GM18861 (cell line): ENCODE results near the gene DZANK1.
"Not testable (repeated sequence)": the region's sequence is repeated elsewhere in the genome, so short reads cannot be mapped to it uniquely, and the experiment has no call there.

ENCODE experiments used
- ATAC-seq: cut with Tn5 transposase; IDR thresholded peaks from one replicate; pipeline ENCODE4 v1.9.1; 2021; ENCODE audit not compliant: unreplicated experiment

DZANK1 gene

DNA sequence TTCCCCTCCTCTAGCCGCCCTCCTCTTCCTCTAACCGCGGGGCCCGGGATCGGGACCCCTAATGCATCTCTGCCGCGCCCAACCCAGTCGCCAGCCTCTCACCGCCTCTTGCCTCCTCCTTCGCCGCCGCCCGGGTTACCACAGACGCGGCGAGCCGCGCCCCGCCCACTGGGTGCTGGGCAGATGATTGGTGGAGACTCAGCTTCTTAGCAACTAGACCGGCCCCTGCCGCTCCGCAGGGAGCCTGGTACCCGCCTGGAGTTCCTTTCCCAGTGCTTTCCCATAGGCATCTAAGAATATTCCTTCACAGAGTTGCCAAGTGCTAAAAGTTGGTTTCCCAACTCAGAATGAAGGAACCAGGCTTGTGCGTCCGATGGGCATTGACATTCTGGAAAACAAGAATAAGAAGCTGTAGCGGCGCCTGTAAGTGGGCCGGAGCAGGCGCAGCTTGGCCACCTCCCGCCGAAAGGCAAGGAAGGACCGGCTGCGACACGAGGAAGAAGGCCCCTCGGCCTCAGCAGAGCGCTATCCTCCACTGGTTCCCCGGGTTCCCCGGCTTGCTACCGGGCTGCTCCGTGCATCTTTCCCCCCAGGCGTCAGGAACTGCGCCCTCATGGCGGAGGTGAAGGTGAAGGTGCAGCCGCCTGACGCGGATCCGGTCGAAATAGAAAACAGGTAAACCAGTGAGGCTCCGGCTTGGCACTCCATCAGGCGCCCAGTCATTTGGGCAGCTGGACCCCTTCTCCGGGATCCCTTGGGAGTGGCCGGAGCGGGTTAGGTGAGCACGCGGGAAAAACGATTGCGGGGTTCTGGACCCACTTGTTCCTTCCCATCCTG, at the start of gene DZANK1, which contains the start of gene POLR3F:
DZANK1 (minus strand) TSS at position 137 of the 837 bp plus-strand sequence. CDS start 1,672 bp downstream, outside the sequence.
POLR3F (plus strand) TSS at position 497 of the 837 bp plus-strand sequence; CDS start at position 614, 117 bp downstream.
- ATAC-seq: peak; percentile 81

DNA sequence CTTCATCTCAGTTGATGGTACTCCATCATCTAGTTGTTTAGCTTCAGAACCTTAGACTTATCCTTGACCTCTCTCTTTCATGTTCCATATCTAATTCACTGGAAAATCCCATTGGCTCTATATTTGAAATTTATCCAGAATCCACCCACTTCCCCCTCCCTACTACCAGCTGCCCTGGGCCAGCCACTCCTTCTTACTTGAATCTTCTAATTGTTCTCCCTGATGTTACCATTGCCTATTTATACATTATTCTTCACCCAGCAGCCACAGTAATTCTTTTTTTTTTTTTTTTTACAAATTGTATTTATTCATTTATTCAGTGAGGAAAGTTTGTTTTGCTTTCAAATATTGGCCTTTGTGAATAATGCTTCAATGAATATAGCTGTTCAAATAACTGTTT, 49.1 kb upstream of the DZANK1 start:
- ATAC-seq: no peak

DNA sequence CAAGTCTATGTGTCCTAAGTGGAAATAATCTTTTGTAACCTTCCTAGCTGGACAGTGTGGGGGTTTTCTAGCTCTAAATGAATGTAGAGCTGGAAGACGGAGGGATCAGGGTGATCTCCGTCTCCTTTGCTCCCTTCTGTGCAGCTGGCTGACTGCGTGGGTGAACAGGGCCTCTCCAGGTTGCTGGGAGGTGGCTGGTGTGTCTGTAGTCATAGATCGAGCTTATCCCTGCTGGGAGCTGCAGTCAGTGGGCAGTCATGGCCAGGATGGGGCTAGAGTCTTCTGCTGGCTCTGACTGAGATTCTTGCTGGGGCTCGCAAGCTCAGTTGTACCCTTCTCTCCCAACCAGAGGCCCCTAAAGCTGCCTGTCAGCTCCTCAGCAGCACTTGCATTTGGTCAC, 47.3 kb upstream of the DZANK1 start:
- ATAC-seq: no peak

GRCh38 chr20:18513208-18513607, 46.4 kb upstream of the DZANK1 start:
- ATAC-seq: no peak

GRCh38 chr20:18511571-18511970, 44.7 kb upstream of the DZANK1 start:
- ATAC-seq: no peak

- peak; percentile 96 for ATAC-seq
Observed at GRCh38 chr20:18507218-18508191, 40.7 kb upstream of the DZANK1 start, which contains the start of gene SEC23B. Gene SEC23B (plus strand): TSS chr20:18507940. CDS start chr20:18510836, 2,896 bp downstream.

- no peak for ATAC-seq
Observed at GRCh38 chr20:18506744-18507143, 39.9 kb upstream of the DZANK1 start.

DNA sequence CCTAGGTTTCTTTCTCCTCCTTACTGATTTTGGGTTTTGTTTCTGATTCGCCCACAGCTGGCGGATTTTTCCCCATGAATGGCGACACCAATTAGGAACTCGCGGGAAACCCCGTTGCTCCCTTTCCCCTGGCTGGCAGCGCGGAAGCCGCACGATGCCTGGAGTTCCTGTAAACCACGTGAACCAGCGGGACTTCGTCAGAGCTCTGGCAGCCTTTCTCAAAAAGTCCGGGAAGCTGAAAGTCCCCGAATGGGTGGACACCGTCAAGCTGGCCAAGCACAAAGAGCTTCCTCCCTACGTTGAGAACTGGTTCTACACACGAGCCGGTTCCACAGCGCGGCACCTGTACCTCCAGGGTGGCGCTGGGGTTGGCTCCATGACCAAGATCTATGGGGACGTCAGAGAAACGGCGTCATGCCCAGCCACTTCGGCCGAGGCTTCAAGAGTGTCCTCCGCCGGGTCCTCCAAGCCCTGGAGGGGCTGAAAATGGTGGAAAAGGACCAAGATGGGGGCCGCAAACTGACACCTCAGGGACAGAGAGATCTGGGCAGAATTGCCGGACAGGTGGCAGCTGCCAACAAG, 37.7 kb upstream of the DZANK1 start:
- no peak for ATAC-seq

DNA sequence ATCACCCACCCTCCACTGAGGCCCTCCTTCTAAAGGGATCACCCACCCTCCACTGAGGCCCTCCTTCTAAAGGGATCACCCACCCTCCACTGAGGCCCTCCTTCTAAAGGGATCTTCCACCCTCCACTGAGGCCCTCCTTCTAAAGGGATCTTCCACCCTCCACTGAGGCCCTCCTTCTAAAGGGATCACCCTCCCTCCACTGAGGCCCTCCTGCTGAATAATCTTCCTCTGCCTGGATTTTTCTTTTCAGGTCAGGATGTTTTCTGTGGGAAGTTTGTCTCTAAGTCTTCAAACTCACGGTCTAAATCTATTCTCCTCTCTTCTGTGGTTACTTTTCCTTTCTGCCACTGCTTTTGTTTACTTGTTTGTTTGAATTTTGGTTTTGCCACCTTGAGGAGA, 34.8 kb upstream of the DZANK1 start:
- ATAC-seq: not testable (repeated sequence)

DNA sequence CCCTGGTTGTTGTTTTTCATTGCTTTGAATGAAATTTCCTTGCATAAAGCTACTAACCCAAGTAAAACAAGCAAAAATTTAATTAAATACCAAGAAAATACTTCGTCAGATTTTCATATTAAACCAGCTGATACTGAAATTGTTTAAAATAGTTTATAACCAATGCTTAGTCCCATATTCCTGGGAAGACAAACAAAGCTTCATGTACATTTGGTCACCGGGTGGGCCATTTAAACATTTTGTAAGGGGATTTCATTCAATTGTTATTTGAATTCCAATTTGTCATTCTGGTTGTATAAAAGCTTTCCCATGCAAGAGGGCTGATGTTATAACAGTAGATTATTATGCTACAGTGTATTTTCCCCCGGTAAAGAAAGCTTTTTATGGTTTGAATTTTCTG, 30.8 kb upstream of the DZANK1 start:
- ATAC-seq: no peak

DNA sequence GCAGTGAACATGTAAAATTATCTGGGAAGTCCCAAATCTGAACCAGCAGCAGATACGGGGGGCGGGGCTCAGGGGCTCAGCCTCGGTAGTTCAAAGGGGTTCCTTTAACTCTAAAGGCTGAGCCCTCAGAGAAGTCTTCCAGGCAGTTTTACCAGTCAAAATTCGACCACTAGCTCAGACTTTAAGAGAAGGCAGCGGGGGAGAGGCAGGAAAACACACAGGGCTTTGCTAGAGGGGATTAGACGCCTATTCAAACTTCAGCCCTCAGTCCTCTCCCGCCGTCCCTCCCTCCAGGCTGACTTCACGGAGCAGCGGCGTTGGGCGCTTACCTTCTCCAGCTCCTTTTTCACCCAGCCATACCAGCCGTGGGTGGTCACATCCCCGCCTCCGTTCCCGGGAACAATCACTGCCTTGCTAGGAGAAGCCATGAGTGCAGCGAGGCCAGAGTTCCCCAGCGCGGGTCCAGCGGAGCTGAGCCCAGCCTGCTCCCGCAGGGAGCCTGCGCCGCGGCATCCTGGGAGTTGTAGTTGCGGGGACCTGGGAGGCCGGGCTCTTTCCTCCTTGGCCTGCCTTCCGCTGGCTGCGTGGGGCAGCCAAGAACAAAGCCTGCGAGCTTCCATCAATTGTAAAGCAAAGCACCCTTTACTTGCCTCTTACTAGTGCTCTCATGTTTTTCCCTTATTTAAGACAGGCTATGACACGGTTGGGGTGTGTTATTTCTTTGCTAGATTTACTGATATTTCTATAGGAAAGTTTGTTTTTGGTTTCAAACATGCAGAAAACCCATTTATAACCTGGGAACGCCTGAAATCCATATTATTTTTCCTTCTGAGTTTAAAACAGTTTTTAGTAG, 30.1 kb upstream of the DZANK1 start, which contains the start of gene RBBP9:
RBBP9 (minus strand) TSS at position 486 of the 853 bp plus-strand sequence; CDS start at position 428, 58 bp downstream.
- peak; percentile 95 for ATAC-seq

DNA sequence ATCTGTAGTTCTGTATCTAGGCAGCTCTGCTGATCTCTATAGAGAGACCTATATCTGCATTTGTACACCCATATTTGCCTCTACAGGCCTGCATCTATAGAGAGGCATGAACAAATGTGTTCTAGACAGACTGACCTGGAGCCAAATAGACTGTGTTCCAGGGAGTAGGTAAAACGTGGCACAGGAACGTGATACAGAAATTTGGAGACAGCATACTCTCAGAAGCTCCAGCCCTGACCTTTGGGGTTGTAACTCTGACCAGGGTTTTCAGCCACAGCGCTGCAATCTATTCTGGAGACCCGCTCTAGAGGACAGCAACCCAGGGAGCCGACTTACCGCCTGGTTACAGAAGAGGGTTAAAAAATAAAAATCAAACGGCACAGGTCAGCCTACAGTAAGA, 29.2 kb upstream of the DZANK1 start:
- no peak for ATAC-seq

DNA sequence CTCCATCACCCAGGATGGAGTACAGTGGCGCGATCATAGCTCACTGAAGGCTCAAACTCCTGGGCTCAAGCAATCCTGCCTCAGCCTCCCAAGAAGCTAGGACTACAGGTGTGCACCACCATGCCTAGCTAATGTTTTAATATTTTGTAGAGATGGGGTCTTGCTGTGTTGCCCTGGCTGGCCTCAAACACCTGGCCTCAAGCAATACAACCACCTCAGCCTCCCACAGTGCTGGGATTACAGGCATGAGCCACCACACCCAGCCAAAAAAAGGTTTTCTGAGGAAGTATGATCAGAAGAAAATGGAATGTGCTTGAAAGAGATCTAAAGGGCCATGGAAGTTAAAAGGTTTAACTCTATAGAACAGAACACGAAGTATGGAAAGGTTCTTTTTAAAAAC, 21.5 kb upstream of the DZANK1 start:
- no peak for ATAC-seq

- no peak for ATAC-seq
Observed at GRCh38 chr20:18481596-18481995, 14.8 kb upstream of the DZANK1 start.

- ATAC-seq: no peak
Observed at GRCh38 chr20:18477821-18478220, 11.0 kb upstream of the DZANK1 start.

GRCh38 chr20:18477218-18477617, 10.4 kb upstream of the DZANK1 start:
- ATAC-seq: no peak

- no peak for ATAC-seq
Observed at GRCh38 chr20:18466574-18466893, 296 bp downstream of the DZANK1 start.

GRCh38 chr20:18465536-18466200, 1.2 kb downstream of the DZANK1 start:
- ATAC-seq: peak; percentile 36

GRCh38 chr20:18456600-18456999, 10.2 kb downstream of the DZANK1 start:
- no peak for ATAC-seq

DNA sequence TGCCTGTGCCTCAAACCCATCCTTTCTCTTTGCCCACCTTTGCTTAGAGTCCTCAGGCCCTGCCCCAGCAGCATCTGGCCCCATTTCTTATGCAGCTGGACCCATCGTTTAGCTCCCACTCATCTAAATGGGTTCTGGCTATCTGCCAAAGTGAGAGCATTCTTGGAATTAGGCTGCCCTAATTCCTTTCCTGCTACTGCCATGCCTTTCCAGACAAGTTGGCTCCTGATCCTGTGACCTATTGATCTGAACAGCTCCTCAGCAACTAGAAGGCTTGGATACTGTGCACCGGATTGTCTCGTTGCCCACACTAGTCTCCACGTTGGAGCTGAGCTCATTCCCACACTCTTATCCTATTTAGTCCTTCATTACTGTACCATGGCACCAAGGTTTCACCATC, 22.9 kb downstream of the DZANK1 start:
- no peak for ATAC-seq
